HEK293T (cell line): ENCODE data around the gene CTSH.

Experiments
- ARNT ChIP-seq: fragments of 450-650 bp; IDR thresholded peaks from 2 replicates; pipeline ENCODE4 v1.6.1; 2017; ENCODE audit warnings: mild to moderate bottlenecking
- FOXK2 ChIP-seq: fragments of 450-650 bp; IDR thresholded peaks from 2 replicates; pipeline ENCODE4 v1.6.1; 2016; ENCODE audit warnings: mild to moderate bottlenecking
- SP1 ChIP-seq: fragments of 450-650 bp; IDR thresholded peaks from 2 replicates; pipeline ENCODE4 v1.6.1; 2017
- ZNF384 ChIP-seq: fragments of 450-650 bp; IDR thresholded peaks from 2 replicates; pipeline ENCODE4 v1.6.1; 2016

GRCh38 chr15:78957416-78958093 is 12.7 kb upstream of the CTSH start:
- no peak for TF ChIP-seq SP1
- TF ChIP-seq ZNF384, result no peak
- no peak for TF ChIP-seq FOXK2
- no peak for TF ChIP-seq ARNT
